Effector memory CD4-positive, alpha-beta T cell (primary cell): ENCODE results near the gene TSSC4.

Experiments
- DNase-seq, 3 donors: peaks; one replicate each; pipeline ENCODE4 v3.0.0-alpha.2; 2020
- H3K27ac ChIP-seq: 2 replicates; pipeline ENCODE4 v1.7.0; 2013; ENCODE audit warnings: mild to moderate bottlenecking, low read length, moderate library complexity; ENCODE audit not compliant: insufficient read depth, poor library complexity, severe bottlenecking
- H3K27me3 ChIP-seq: replicated peaks from 2 replicates; pipeline ENCODE4 v1.7.0; 2013; ENCODE audit warnings: mild to moderate bottlenecking, low read length; ENCODE audit not compliant: insufficient read depth, control insufficient read depth, poor library complexity, severe bottlenecking
- H3K36me3 ChIP-seq: 2 replicates; pipeline ENCODE4 v1.7.0; 2013; ENCODE audit warnings: mild to moderate bottlenecking, low read length, moderate library complexity; ENCODE audit not compliant: control insufficient read depth, insufficient read depth
- H3K4me1 ChIP-seq: 2 replicates; pipeline ENCODE4 v1.7.0; 2013; ENCODE audit warnings: low read length, mild to moderate bottlenecking; ENCODE audit not compliant: control insufficient read depth, insufficient read depth, poor library complexity, severe bottlenecking
- H3K4me3 ChIP-seq: 2 replicates; pipeline ENCODE4 v1.7.0; 2013; ENCODE audit warnings: low read length, low read depth, mild to moderate bottlenecking; ENCODE audit not compliant: insufficient read depth, poor library complexity, severe bottlenecking
- H3K9me3 ChIP-seq: 2 replicates; pipeline ENCODE4 v1.7.0; 2013; ENCODE audit warnings: mild to moderate bottlenecking, low read length, moderate library complexity; ENCODE audit not compliant: control insufficient read depth

Gene TSSC4

GRCh38 chr11:2417856-2418692 lies 17.5 kb downstream of the TSSC4 start:
- H3K27ac ChIP-seq, result no peak overlapping the region
- H3K9me3 ChIP-seq, result no peaks in the 10 kb centered on the region
- DNase-seq, result no peak
- peaks cover 9% of the 10 kb centered on the region for H3K4me1 ChIP-seq
- H3K4me3 ChIP-seq, result no peak overlapping the region
- H3K36me3 ChIP-seq, result no peaks in the 10 kb centered on the region
- no peaks in the 10 kb centered on the region for H3K27me3 ChIP-seq

- Histone ChIP-seq H3K9me3 (no peaks in the 10 kb centered on the region), H3K36me3 (no peaks in the 10 kb centered on the region), H3K4me3 (no peak overlapping the region), H3K27ac (no peak overlapping the region), H3K27me3 (no peaks in the 10 kb centered on the region), H3K4me1 (peaks cover 9% of the 10 kb centered on the region)
- DNase-seq, result no peak
Observed at GRCh38 chr11:2418693-2419360, 18.3 kb downstream of the TSSC4 start.

GRCh38 chr11:2419638-2420501 lies 19.3 kb downstream of the TSSC4 start:
- peak; percentile 30 to 37 (median 33) for DNase-seq
- H3K4me1 ChIP-seq, result peaks cover 9% of the 10 kb centered on the region
- no peaks in the 10 kb centered on the region for H3K36me3 ChIP-seq
- H3K4me3 ChIP-seq, result no peak overlapping the region
- H3K27me3 ChIP-seq, result no peaks in the 10 kb centered on the region
- H3K9me3 ChIP-seq, result no peaks in the 10 kb centered on the region
- no peak overlapping the region for H3K27ac ChIP-seq

GRCh38 chr11:2420502-2421225 lies 20.1 kb downstream of the TSSC4 start:
- no peaks in the 10 kb centered on the region for H3K27me3 ChIP-seq
- no peak overlapping the region for H3K4me3 ChIP-seq
- H3K9me3 ChIP-seq, result no peaks in the 10 kb centered on the region
- no peak overlapping the region for H3K27ac ChIP-seq
- H3K36me3 ChIP-seq, result no peaks in the 10 kb centered on the region
- H3K4me1 ChIP-seq, result peaks cover 9% of the 10 kb centered on the region
- DNase-seq, result peak; percentile 33 to 55 (median 42)

DNA sequence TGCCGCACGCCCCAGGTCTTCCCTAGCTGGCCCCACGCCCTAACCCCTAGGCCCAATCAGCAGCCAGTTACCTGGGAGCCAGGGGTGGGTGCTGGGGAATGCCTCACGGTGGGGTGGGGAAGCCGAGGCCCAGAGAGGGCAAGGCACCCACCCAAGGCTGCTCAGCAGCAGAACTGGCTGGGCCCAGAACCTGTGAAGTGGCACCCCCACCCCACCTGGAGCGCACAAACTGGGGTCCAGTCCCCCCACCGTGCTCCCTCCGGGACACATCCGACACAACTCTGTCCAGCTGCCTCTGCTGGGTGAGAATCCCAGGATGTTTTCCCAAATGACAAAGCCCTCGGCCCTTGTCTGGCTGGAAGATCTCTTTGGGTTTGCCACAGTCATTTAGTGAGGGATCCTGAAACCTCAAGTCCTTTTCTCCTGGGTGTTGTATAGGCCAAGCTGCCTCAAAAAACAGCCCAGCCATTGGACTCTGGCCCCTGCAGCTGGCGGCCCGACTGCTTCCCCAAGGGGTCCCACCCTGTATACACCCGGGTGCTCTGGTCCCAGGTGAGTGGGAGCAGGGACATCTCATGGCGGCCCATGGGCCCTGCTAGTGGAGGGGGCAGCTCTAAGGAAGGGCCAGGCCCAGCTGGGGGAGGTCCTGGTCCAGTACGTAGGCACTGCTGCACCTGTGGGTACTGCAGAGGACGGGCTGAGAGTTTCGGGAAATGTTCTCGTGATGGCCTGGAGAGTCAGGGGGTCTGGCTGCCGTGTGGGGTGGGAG lies 20.9 kb downstream of the TSSC4 start:
- Histone ChIP-seq H3K36me3 (no peaks in the 10 kb centered on the region), H3K27me3 (no peaks in the 10 kb centered on the region), H3K9me3 (no peaks in the 10 kb centered on the region), H3K4me1 (peaks cover 9% of the 10 kb centered on the region), H3K4me3 (no peak overlapping the region), H3K27ac (no peak overlapping the region)
- no peak for DNase-seq

DNA sequence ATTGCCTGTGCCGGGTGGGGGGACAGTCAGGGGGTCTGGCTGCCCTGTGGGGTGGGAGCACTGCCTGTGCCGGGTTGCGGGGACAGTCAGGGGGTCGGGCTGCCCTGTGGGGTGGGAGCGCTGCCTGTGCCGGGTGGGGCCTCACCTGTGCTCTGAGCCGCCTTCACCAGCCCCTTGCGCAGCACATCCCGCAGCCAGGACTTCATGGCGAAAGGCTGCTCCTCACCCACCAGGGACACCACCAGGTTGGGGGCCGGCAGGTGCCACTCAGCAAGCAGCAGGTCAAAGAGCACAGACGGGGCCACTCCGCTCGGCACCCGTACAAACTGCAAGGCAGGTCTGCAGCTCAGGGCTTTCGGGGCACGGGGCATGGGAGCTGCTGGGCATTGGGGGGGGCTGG lies 21.4 kb downstream of the TSSC4 start:
- DNase-seq, result no peak
- Histone ChIP-seq H3K4me3 (no peak overlapping the region), H3K27ac (no peak overlapping the region)

DNA sequence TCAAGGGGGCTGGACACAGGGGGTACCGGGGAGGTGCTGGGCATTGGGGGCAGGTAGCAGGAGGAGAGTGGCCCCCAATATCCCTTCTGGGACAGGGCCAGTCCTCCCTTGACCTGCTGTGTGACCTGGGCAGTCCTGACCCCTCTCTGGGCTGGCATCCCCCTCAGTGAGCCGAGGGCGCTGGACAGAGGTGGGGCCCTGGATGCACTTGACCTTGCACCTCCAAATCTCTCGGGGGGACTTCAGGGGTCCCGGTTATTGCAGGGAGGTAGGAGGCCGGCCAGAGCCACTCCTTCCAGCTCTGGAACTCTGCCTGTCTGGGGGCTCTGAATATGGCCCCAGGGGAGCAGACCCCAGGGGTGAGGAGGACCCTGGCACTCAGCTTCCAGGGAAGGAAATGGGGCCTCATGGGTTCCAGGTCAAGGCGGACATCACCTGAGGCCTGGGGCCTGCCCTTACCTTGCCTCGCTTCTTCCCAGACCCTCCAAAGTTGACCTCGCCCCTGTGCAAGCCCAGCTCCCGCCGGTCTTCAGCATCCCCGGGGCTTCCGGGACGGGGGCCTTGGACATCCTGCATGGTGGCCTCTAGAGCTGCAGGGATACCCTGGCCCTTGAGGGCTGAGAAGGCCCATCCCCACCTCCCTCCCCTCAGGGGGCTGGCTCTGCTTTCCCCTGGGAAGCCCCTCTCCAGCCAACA lies 22.1 kb downstream of the TSSC4 start:
- no peaks in the 10 kb centered on the region for H3K27me3 ChIP-seq
- H3K4me1 ChIP-seq, result peaks cover 9% of the 10 kb centered on the region
- no peak overlapping the region for H3K4me3 ChIP-seq
- no peaks in the 10 kb centered on the region for H3K36me3 ChIP-seq
- no peak for DNase-seq
- no peaks in the 10 kb centered on the region for H3K9me3 ChIP-seq
- H3K27ac ChIP-seq, result no peak overlapping the region

More for the DNA sequence above, 21.4 kb downstream of the TSSC4 start:
- H3K4me1 ChIP-seq, result peaks cover 9% of the 10 kb centered on the region
- H3K36me3 ChIP-seq, result no peaks in the 10 kb centered on the region
- no peaks in the 10 kb centered on the region for H3K27me3 ChIP-seq
- no peaks in the 10 kb centered on the region for H3K9me3 ChIP-seq

DNA sequence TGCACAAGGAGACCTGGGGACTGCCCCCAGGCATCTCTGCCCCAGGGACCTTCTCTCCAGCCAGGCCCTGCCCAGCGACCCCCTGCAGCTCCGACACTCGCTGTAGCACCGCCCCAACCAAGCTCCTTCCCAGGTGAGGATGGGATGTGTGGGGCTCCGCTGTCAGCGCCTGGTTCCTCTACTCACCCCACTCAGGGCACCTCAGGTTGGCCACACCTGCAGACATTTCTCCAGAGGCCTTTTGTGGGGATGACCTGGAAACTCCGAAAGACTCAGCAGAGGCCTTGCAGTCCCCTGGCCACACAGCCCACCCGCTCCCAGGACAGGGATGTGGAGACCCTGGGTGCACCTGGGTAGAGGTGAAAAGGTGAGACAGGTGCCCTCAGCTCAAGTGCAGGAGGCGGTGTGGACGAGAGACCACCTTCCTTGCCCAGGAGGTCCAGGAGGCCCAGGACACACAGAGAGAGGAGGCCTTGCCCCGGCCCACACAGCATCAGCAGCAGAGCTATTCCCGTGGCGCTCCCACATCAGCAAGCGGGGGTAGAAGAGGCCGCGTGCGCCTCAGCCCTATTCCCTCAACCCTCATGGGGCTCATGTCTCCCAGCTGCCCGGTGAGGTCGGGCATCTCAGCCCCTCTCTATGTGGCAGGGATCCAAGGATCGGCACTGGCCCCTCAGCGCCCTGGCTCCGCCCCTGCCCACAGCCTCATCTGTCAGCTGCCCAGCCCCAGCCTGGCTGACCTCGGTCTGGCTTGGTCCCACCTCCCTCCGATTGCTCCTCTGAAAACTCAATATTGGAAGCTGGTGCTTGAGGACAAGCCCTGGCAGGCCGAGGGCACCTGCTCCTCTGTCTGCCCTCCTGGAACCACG lies 22.8 kb downstream of the TSSC4 start:
- H3K36me3 ChIP-seq, result no peaks in the 10 kb centered on the region

More for the DNA sequence above, 22.8 kb downstream of the TSSC4 start:
- no peak for DNase-seq
- H3K9me3 ChIP-seq, result no peaks in the 10 kb centered on the region
- H3K27me3 ChIP-seq, result no peaks in the 10 kb centered on the region
- no peak overlapping the region for H3K27ac ChIP-seq
- peaks cover 9% of the 10 kb centered on the region for H3K4me1 ChIP-seq
- no peak overlapping the region for H3K4me3 ChIP-seq
